Endodermal cell (in vitro differentiated cells): ENCODE results near the gene CHERP. TPM values are rescaled to one million over a fixed set of nuclear protein-coding genes. Genes with fewer than 3 reads are reported as not detected.

Experiments
- DNase-seq: peaks from one replicate; pipeline ENCODE4 v3.0.0-alpha.2; 2017
- H3K27ac ChIP-seq: 2 replicates; pipeline ENCODE4 v1.5.1; 2013; ENCODE audit warnings: mild to moderate bottlenecking, low read depth, low read length, moderate library complexity
- H3K27me3 ChIP-seq: 2 replicates; pipeline ENCODE4 v1.6.1; 2013; ENCODE audit warnings: mild to moderate bottlenecking, low read length, moderate library complexity; ENCODE audit not compliant: insufficient read depth, control insufficient read depth, poor library complexity, severe bottlenecking
- H3K36me3 ChIP-seq: 2 replicates; pipeline ENCODE4 v1.7.0; 2013; ENCODE audit warnings: mild to moderate bottlenecking, low read length, moderate library complexity; ENCODE audit not compliant: control insufficient read depth, insufficient read depth
- H3K4me1 ChIP-seq: one replicate; pipeline ENCODE4 v1.7.0; 2013; ENCODE audit warnings: low read length; ENCODE audit not compliant: control insufficient read depth, insufficient read depth
- H3K4me3 ChIP-seq: 2 replicates; pipeline ENCODE4 v1.5.1; 2013; ENCODE audit warnings: mild to moderate bottlenecking, low read length, moderate library complexity
- H3K9ac ChIP-seq: 2 replicates; pipeline ENCODE4 v1.6.1; 2013; ENCODE audit warnings: mild to moderate bottlenecking, low read length, moderate library complexity; ENCODE audit not compliant: poor library complexity, severe bottlenecking; ENCODE audit errors: extremely low read depth
- H3K9me3 ChIP-seq: 2 replicates; pipeline ENCODE4 v1.6.1; 2013; ENCODE audit warnings: mild to moderate bottlenecking, low read length, moderate library complexity; ENCODE audit not compliant: control insufficient read depth
- H3K27ac Mint-ChIP-seq: 2 replicates; pipeline ENCODE4 v1.8.0; 2020; ENCODE audit warnings: mixed read lengths
- H3K27me3 Mint-ChIP-seq: 2 replicates; pipeline ENCODE4 v1.8.0; 2021; ENCODE audit warnings: mild to moderate bottlenecking, mixed read lengths; ENCODE audit not compliant: insufficient read depth
- H3K36me3 Mint-ChIP-seq: 2 replicates; pipeline ENCODE4 v1.8.0; 2020; ENCODE audit warnings: low read depth, mixed read lengths
- H3K4me1 Mint-ChIP-seq: 2 replicates; pipeline ENCODE4 v1.8.0; 2020; ENCODE audit warnings: mixed read lengths
- H3K4me3 Mint-ChIP-seq: 2 replicates; pipeline ENCODE4 v1.8.0; 2020; ENCODE audit warnings: mild to moderate bottlenecking, moderate library complexity, mixed read lengths
- H3K9me3 Mint-ChIP-seq: 2 replicates; pipeline ENCODE4 v1.8.0; 2020; ENCODE audit warnings: mild to moderate bottlenecking, mixed read lengths
- CTCF ChIP-seq: fragments of 200-600 bp; sonication (generic); conservative IDR thresholded peaks from 2 replicates; pipeline ENCODE4 v1.5.0; 2021; ENCODE audit warnings: antibody characterized with exemption, mild to moderate bottlenecking
- WGBS, 2 experiments: methylation state at CpG; one replicate each; pipeline versions ENCODE4 v1.1.5 to v1.1.7; 2013; ENCODE audit warnings: missing lambda C conversion rate in 2 of 2, mixed read lengths in 1 of 2; ENCODE audit not compliant: insufficient coverage in 1 of 2, insufficient read length in 1 of 2; 5-methylcytosine and 5-hydroxymethylcytosine counted together
- total RNA-seq, 2 donors: library from RNA; stranded (reverse); fragmentation: NEBNext Ultra II Directional in 1 of 2; extraction: Animal tissue kit (Norgen Biotek cat#: 25700) in 1 of 2; gene quantifications; 2 replicates in 1 of 2; 3 replicates in 1 of 2; pipeline ENCODE4 v1.2.1, GENCODE V29; 2021

The CHERP gene
- total RNA-seq, 2 donors from 2014 or later, result 69.5 to 71.5 TPM

- Mint-ChIP-seq H3K27me3 (no peaks in the 10 kb centered on the region), H3K36me3 (peaks cover 39% of the 10 kb centered on the region), H3K27ac (peak overlapping the region; percentile 26), H3K4me3 (peak overlapping the region; percentile 98), H3K4me1 (peaks cover 16% of the 10 kb centered on the region), H3K9me3 (no peaks in the 10 kb centered on the region)
- H3K27ac ChIP-seq, result no peak overlapping the region
- H3K4me1 ChIP-seq, result no peaks in the 10 kb centered on the region
- peak overlapping the region; percentile 75 for H3K9ac ChIP-seq
- peaks cover 48% of the 10 kb centered on the region for H3K36me3 ChIP-seq
- no peak for TF ChIP-seq CTCF
- 47 to 73% methylated on average over 2 to 6 of the region's 6 CpGs for WGBS, 2 experiments
- H3K9me3 ChIP-seq, result no peaks in the 10 kb centered on the region
- no peaks in the 10 kb centered on the region for H3K27me3 ChIP-seq
- no peak for DNase-seq
- peak overlapping the region; percentile 86 for H3K4me3 ChIP-seq
These were observed 29.0 kb upstream of the CHERP start for GRCh38 chr19:16571283-16571682.

GRCh38 chr19:16569609-16570320, 27.5 kb upstream of the CHERP start:
- Mint-ChIP-seq H3K9me3 (no peaks in the 10 kb centered on the region), H3K27ac (peak overlapping the region; percentile 30), H3K36me3 (peaks cover 38% of the 10 kb centered on the region), H3K27me3 (no peaks in the 10 kb centered on the region), H3K4me1 (peaks cover 16% of the 10 kb centered on the region), H3K4me3 (no peak overlapping the region)
- no peaks in the 10 kb centered on the region for H3K4me1 ChIP-seq
- peaks cover 39% of the 10 kb centered on the region for H3K36me3 ChIP-seq
- 93 to 94% methylated on average over 17 of the region's 17 CpGs for WGBS, 2 experiments
- H3K27me3 ChIP-seq, result no peaks in the 10 kb centered on the region
- no peak overlapping the region for H3K4me3 ChIP-seq
- no peak overlapping the region for H3K9ac ChIP-seq
- DNase-seq, result no peak
- no peaks in the 10 kb centered on the region for H3K9me3 ChIP-seq
- no peak for TF ChIP-seq CTCF
- H3K27ac ChIP-seq, result no peak overlapping the region

GRCh38 chr19:16566702-16567101, 24.5 kb upstream of the CHERP start:
- Mint-ChIP-seq H3K9me3 (no peaks in the 10 kb centered on the region), H3K27ac (no peak overlapping the region), H3K4me3 (no peak overlapping the region), H3K36me3 (peaks cover 54% of the 10 kb centered on the region), H3K27me3 (no peaks in the 10 kb centered on the region), H3K4me1 (peaks cover 4% of the 10 kb centered on the region)
- Histone ChIP-seq H3K4me3 (no peak overlapping the region), H3K27ac (no peak overlapping the region), H3K9me3 (no peaks in the 10 kb centered on the region), H3K27me3 (no peaks in the 10 kb centered on the region), H3K9ac (no peak overlapping the region), H3K4me1 (no peaks in the 10 kb centered on the region), H3K36me3 (peaks cover 46% of the 10 kb centered on the region)
- TF ChIP-seq CTCF, result no peak
- 95 to 96% methylated on average over 3 of the region's 5 CpGs for whole genome bisulfite sequencing, 2 experiments
- no peak for DNase-seq
